GM21737 (cell line): Measurements from ENCODE around the gene TRIM32.

ENCODE experiments used
- ATAC-seq: cut with Tn5 transposase; IDR thresholded peaks from one replicate; pipeline ENCODE4 v1.9.1; 2021; ENCODE audit warnings: mild to moderate bottlenecking, moderate library complexity; ENCODE audit not compliant: unreplicated experiment

Gene TRIM32

DNA sequence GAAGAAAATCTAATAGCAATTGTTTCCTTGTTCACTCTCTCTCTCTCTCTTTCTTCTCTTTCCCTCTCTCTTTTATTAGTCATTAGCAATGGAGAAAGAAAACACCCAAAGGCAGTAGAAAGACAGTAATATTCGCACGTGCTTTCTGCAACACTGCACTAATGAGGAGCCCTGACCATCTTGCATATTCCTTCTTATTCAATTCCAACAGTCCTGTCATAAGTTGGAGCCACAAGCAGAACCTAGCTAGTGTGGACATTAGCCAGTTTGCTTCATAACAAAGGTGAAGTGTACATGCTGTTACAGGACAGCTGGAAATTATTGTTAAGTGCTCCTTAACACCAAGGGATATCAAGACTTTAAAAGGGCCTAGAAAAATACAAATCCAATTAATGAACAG is 63.4 kb downstream of the TRIM32 start:
- ATAC-seq = no peak
